ENCODE measurements around the gene POP7. TPM values are rescaled to one million over a fixed set of nuclear protein-coding genes. Genes with fewer than 3 reads are reported as not detected.
"Not testable (repeated sequence)": the region's sequence is repeated elsewhere in the genome, so short reads cannot be mapped to it uniquely, and the experiment has no call there.

POP7 gene
- total RNA-seq, 1 experiment from 2014 or later: 151 TPM

DNA sequence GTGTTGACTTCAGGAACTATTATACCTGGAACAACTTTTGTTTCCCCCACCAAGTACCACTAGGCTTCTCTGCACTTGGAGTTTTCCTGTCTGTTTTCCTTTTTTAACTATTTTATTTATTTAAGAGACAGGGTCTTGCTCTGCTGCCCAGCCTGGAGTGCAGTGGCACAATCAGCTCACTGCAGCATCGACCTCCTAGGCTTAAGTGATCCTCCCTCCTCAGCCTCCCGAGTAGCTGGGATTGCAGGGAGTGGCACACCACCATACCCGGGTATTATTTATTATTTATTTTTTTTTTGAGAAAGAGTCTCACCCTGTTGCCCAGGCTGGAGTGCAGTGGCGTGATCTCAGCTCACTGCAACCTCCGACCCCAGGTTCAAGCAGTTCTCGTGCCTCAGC is 9.8 kb upstream of the POP7 start:
- TF ChIP-seq EZH2 (IDR thresholded peaks at IDR 0.05; ENCODE audit: low read length, unreplicated experiment) (no peak), EZH2phosphoT487 (IDR thresholded peaks at IDR 0.05; ENCODE audit: borderline replicate concordance, low read length) (no peak), CTCF (conservative IDR thresholded peaks at IDR 0.05; ENCODE audit: low read depth, low read length) (no peak)
- CTCF ChIA-PET: interaction anchor here (1.0 kb wide), 1 partner anchor 10 kb away, joined by 3 read pairs; the partner anchor contains the start of gene POP7
- no peak overlapping the region for H2AFZ ChIP-seq (ENCODE audit: low read length)
- no peak overlapping the region for H3K4me2 ChIP-seq (ENCODE audit: low read length)
- intact Hi-C loops (cut with micrococcal nuclease): no loop called here
- H3K79me2 ChIP-seq (ENCODE audit: low read length): peaks cover 25% of the 10 kb centered on the region
- H3K4me1 ChIP-seq (ENCODE audit: insufficient read depth, low read length): peaks cover 12% of the 10 kb centered on the region
- no peaks in the 10 kb centered on the region; the same call in 1 of the 2 replicates for H3K36me3 ChIP-seq (ENCODE audit: low read depth, low read length)
- no peak overlapping the region for H3K9ac ChIP-seq (ENCODE audit: low read length)
- POLR2A ChIA-PET (ENCODE audit: unreplicated experiment): no interaction called here
- 0 out of 2 replicates have a peak, but pooled peaks cover 3% of the 10 kb centered on the region for H3K9me2 ChIP-seq (replicated peaks; ENCODE audit: low read length)
- no peak overlapping the region for H3K4me3 ChIP-seq (ENCODE audit: low read length)
- H3F3A ChIP-seq (ENCODE audit: low read length, unreplicated experiment): no peaks in the 10 kb centered on the region
- H4K20me1 ChIP-seq (ENCODE audit: low read length): peaks cover under 1% of the 10 kb centered on the region
- no peaks in the 10 kb centered on the region for H3K27me3 ChIP-seq (ENCODE audit: low read length)
- H3K9me3 ChIP-seq (ENCODE audit: low read length): no peaks in the 10 kb centered on the region
- H3K27ac ChIP-seq (ENCODE audit: low read length): no peak overlapping the region
- no TSS peak for BruUV-seq (replicated peaks)
- ATAC-seq: no peak
- DNase-seq: no peak

GRCh38 chr7:100699018-100699417 is 6.9 kb upstream of the POP7 start:
- H3K4me3 ChIP-seq (ENCODE audit: low read length): no peak overlapping the region
- H3K9me2 ChIP-seq (replicated peaks; ENCODE audit: low read length): 0 out of 2 replicates have a peak, but pooled peaks cover 3% of the 10 kb centered on the region
- no peaks in the 10 kb centered on the region for H4K20me1 ChIP-seq (ENCODE audit: low read length)
- intact Hi-C loops (cut with micrococcal nuclease): no loop called here
- CTCF ChIA-PET: no interaction called here
- no peaks in the 10 kb centered on the region for H3K9me3 ChIP-seq (ENCODE audit: low read length)
- H3K27ac ChIP-seq (ENCODE audit: low read length): no peak overlapping the region
- no peak overlapping the region for H3K4me2 ChIP-seq (ENCODE audit: low read length)
- H3K4me1 ChIP-seq (ENCODE audit: insufficient read depth, low read length): no peaks in the 10 kb centered on the region
- no peaks in the 10 kb centered on the region for H3F3A ChIP-seq (ENCODE audit: low read length, unreplicated experiment)
- no peaks in the 10 kb centered on the region for H3K36me3 ChIP-seq (ENCODE audit: low read depth, low read length)
- TF ChIP-seq CTCF (conservative IDR thresholded peaks at IDR 0.05; ENCODE audit: low read depth, low read length) (no peak), EZH2phosphoT487 (IDR thresholded peaks at IDR 0.05; ENCODE audit: borderline replicate concordance, low read length) (no peak), EZH2 (IDR thresholded peaks at IDR 0.05; ENCODE audit: low read length, unreplicated experiment) (no peak)
- no peaks in the 10 kb centered on the region for H3K27me3 ChIP-seq (ENCODE audit: low read length)
- no peak overlapping the region for H2AFZ ChIP-seq (ENCODE audit: low read length)
- POLR2A ChIA-PET (ENCODE audit: unreplicated experiment): no interaction called here
- H3K9ac ChIP-seq (ENCODE audit: low read length): no peak overlapping the region
- no peaks in the 10 kb centered on the region for H3K79me2 ChIP-seq (ENCODE audit: low read length)
- DNase-seq (no peak), ATAC-seq (no peak)
- no TSS peak for BruUV-seq (replicated peaks)

- H3K4me3 ChIP-seq (ENCODE audit: low read length); H3K9me2 ChIP-seq (replicated peaks; ENCODE audit: low read length); H3K4me1 ChIP-seq (ENCODE audit: insufficient read depth, low read length); H3K4me2 ChIP-seq (ENCODE audit: low read length); POLR2A ChIA-PET (ENCODE audit: unreplicated experiment); H4K20me1 ChIP-seq (ENCODE audit: low read length); CTCF ChIA-PET; H3K27ac ChIP-seq (ENCODE audit: low read length); H3K27me3 ChIP-seq (ENCODE audit: low read length); H2AFZ ChIP-seq (ENCODE audit: low read length); H3K9ac ChIP-seq (ENCODE audit: low read length); H3K79me2 ChIP-seq (ENCODE audit: low read length); BruUV-seq (replicated peaks); H3K36me3 ChIP-seq (ENCODE audit: low read depth, low read length); H3F3A ChIP-seq (ENCODE audit: low read length, unreplicated experiment); DNase-seq; H3K9me3 ChIP-seq (ENCODE audit: low read length); intact Hi-C loops (cut with micrococcal nuclease); ATAC-seq: not testable (repeated sequence)
Measured at GRCh38 chr7:100701089-100701488, 4.8 kb upstream of the POP7 start.
